Esophagus squamous epithelium (tissue), 4 donors: ENCODE results near the gene BCL2L13.

ENCODE experiments used
- CTCF ChIP-seq, 6 experiments: fragments of 450-650 bp in 4 of 6; fragments of 200-600 bp in 2 of 6; sonication (generic) in 2 of 6; IDR thresholded peaks; one replicate each; pipeline ENCODE4 v1.5.1; 2016 to 2019; ENCODE audit warnings: antibody characterized with exemption in 6 of 6, mild to moderate bottlenecking in 4 of 6, moderate library complexity in 4 of 6
- POLR2A ChIP-seq, 4 donors: fragments of 450-650 bp; IDR thresholded peaks; one replicate each; pipeline ENCODE4 v1.6.1; 2017; ENCODE audit warnings: antibody characterized with exemption in 4 of 4, mild to moderate bottlenecking in 4 of 4, moderate library complexity in 3 of 4

- no peak for TF ChIP-seq CTCF (IDR thresholded peaks at IDR 0.05)
- TF ChIP-seq POLR2A (IDR thresholded peaks at IDR 0.05), result no peak
Observed at GRCh38 chr22:17764036-17764435, 125.5 kb downstream of the BCL2L13 start.
